Activated CD8-positive, alpha-beta T cell treated with anti-CD3 and anti-CD28 coated beads for 36 hours (primary cell): ENCODE results near the gene GSTP1. TPM values are rescaled to one million over a fixed set of nuclear protein-coding genes. Genes with fewer than 3 reads are reported as not detected.
"Not testable (repeated sequence)": the region's sequence is repeated elsewhere in the genome, so short reads cannot be mapped to it uniquely, and the experiment has no call there.

Source experiments
- ATAC-seq: fragments of 200-7000 bp; cut with Tn5 transposase; one replicate; pipeline ENCODE4 v1.10.0; 2021; ENCODE audit warnings: mild to moderate bottlenecking, moderate library complexity
- CTCF ChIA-PET: fragments of 350-600 bp; sonication (Branson Sonifier 250); formaldehyde crosslinking; loops from one replicate; lab custom pipeline; 2021; ENCODE audit warnings: antibody characterized with exemption; lab: Charles Lee
- POLR2A ChIA-PET: fragments of 350-600 bp; sonication (Branson Sonifier 250); formaldehyde crosslinking; loops from one replicate; lab custom pipeline; 2021; ENCODE audit warnings: antibody characterized with exemption; lab: Charles Lee
- DNase-seq: peaks from one replicate; pipeline ENCODE4 v3.0.0-alpha.2; 2020
- H3K27ac Mint-ChIP-seq: one replicate; pipeline ENCODE4 v1.8.0; 2021; ENCODE audit warnings: mild to moderate bottlenecking, mixed read lengths
- H3K27me3 Mint-ChIP-seq: one replicate; pipeline ENCODE4 v1.8.0; 2021; ENCODE audit warnings: mixed read lengths
- H3K36me3 Mint-ChIP-seq: one replicate; pipeline ENCODE4 v1.8.0; 2021; ENCODE audit warnings: low read depth, mixed read lengths
- H3K4me1 Mint-ChIP-seq: one replicate; pipeline ENCODE4 v1.8.0; 2021; ENCODE audit warnings: low read depth, mixed read lengths
- H3K4me3 Mint-ChIP-seq: one replicate; pipeline ENCODE4 v1.8.0; 2021; ENCODE audit warnings: mild to moderate bottlenecking, moderate library complexity, mixed read lengths
- H3K9me3 Mint-ChIP-seq: one replicate; pipeline ENCODE4 v1.8.0; 2021; ENCODE audit warnings: mixed read lengths
- intact Hi-C: fragments of 100-400 bp; cut with micrococcal nuclease; formaldehyde crosslinking; loops from one replicate; pipeline ENCODE4 v1.10.0; 2022
- total RNA-seq, 2 experiments: library from RNA; stranded (reverse); gene quantifications; one replicate each; pipeline ENCODE4 v1.2.3, GENCODE V29; 2021
- TF ChIP-seq, protein P1 (sequence below): fragments of 200-600 bp; IDR thresholded peaks from one replicate; pipeline ENCODE4 v1.8.0; 2022; ENCODE audit warnings: antibody characterized with exemption, mild to moderate bottlenecking

Gene GSTP1
- total RNA-seq, 2 experiments from 2014 or later: 467 to 472 TPM

DNA sequence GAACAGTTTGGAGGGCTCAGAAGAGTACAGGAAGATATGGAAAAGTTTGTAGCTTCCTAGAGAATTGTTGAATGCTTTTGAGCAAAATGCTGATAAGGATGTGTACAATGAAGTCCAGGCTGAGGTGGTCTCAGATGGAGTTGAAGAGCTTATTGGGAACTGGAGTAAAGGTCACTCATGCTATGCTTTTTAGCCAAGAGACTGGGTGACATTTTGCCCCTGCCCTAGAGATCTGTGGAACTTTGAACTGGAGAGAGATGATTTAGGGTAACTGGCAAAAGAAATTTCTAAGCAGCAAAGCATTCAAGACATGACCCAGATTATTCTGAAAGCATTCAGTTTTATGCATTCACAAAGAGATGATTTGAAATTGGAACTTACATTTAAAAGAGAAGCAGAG, 32.5 kb upstream of the GSTP1 start:
- no peaks in the 10 kb centered on the region for H3K9me3 Mint-ChIP-seq
- ATAC-seq (no peak), DNase-seq (no peak)
- TF ChIP-seq, protein P1, sequence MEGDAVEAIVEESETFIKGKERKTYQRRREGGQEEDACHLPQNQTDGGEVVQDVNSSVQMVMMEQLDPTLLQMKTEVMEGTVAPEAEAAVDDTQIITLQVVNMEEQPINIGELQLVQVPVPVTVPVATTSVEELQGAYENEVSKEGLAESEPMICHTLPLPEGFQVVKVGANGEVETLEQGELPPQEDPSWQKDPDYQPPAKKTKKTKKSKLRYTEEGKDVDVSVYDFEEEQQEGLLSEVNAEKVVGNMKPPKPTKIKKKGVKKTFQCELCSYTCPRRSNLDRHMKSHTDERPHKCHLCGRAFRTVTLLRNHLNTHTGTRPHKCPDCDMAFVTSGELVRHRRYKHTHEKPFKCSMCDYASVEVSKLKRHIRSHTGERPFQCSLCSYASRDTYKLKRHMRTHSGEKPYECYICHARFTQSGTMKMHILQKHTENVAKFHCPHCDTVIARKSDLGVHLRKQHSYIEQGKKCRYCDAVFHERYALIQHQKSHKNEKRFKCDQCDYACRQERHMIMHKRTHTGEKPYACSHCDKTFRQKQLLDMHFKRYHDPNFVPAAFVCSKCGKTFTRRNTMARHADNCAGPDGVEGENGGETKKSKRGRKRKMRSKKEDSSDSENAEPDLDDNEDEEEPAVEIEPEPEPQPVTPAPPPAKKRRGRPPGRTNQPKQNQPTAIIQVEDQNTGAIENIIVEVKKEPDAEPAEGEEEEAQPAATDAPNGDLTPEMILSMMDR: no peak
- H3K4me3 Mint-ChIP-seq: no peak overlapping the region
- intact Hi-C loops: no loop called here
- ChIA-PET POLR2A (interaction anchor here (0.6 to 1.4 kb wide), 2 partner anchors 8 to 310 kb away, joined by 3 read pairs; no protein-coding TSS in a partner anchor), CTCF (no interaction called here)
- no peak overlapping the region for H3K27ac Mint-ChIP-seq
- H3K27me3 Mint-ChIP-seq: no peaks in the 10 kb centered on the region
- no peaks in the 10 kb centered on the region for H3K36me3 Mint-ChIP-seq
- no peaks in the 10 kb centered on the region for H3K4me1 Mint-ChIP-seq

DNA sequence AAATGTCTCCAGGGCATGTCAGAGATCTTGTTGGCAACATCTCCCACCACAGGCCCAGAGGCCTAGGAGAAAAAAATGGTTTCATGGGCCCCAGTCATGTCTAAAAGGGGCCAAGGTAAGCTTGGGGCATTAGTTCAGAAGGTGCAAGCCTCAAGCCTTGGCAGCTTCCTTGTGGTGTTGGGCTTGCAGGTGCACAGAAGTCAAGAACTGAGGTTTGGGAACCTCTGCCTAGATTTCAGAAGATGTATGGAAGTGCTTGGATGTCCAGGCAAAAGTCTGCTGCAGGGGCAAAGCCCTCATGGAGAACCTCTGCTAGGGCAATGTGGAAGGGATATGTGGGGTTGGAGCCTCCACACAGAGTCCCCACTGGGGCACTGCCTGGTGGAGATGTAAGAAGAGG, 31.9 kb upstream of the GSTP1 start:
- ATAC-seq, CTCF ChIA-PET, intact Hi-C loops, H3K4me1 Mint-ChIP-seq, H3K4me3 Mint-ChIP-seq, DNase-seq, H3K9me3 Mint-ChIP-seq, H3K27ac Mint-ChIP-seq, H3K36me3 Mint-ChIP-seq, H3K27me3 Mint-ChIP-seq: not testable (repeated sequence)
- POLR2A ChIA-PET: interaction anchor here (1.4 kb wide), 1 partner anchor 9 kb away, joined by 3 read pairs; no protein-coding TSS in a partner anchor

DNA sequence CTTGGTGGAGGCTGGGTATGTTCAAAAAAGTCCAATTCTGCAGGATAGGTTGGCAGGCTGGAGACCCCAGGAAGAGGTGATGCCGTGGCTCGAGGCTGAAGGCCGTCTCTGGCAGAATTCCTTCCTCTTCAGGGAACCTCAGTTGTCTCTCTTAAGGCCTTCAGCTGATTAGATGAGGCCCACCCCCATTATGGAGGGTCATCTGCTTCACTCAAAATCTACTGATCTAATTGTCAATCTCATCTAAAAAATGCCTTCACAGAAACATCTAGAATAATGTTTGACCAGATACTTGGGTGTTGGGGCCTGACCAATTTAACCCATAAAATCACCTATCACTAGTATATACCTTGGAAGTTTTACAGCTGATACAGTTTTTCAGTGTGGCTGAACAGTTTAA, 27.4 kb upstream of the GSTP1 start:
- H3K36me3 Mint-ChIP-seq: no peaks in the 10 kb centered on the region
- no peak for ATAC-seq
- H3K27ac Mint-ChIP-seq: no peak overlapping the region
- intact Hi-C loops: no loop called here
- no peaks in the 10 kb centered on the region for H3K4me1 Mint-ChIP-seq
- CTCF ChIA-PET: no interaction called here
- no peak for DNase-seq
- no peaks in the 10 kb centered on the region for H3K9me3 Mint-ChIP-seq
- peaks cover 1% of the 10 kb centered on the region for H3K27me3 Mint-ChIP-seq
- POLR2A ChIA-PET: no interaction called here
- H3K4me3 Mint-ChIP-seq: no peak overlapping the region
- TF ChIP-seq, protein P1: no peak

DNA sequence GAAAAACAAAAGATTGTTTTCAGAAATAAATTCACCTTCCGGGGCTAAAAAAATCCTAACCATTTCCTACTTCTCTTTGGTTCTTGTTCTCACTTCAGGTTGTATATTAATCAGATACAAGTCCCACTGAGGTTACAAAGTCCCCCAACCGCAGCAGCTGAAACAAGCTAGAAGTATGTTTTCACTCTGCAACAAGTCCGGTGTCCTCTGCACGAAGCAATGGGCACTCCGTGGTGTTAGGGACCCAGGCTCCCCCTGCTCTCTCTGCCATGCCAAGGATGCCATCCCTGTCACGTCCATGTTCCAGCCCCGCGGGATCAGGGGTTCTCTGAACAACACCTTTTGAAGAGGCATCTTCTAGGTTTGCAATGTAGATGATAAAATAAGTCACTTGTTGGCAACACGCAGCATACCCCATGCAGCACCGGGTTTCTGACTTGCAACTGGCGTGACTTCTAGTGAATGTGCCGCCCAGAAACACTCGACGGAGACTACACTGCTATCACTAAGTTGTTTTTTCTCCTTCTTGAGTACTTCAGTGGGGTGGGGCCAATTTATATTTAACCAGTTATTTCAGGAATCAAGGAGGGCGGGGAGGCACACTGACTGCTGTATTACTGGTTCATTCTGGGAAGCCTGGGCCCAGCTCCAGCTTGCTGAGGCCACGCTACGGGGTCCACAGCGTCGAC, 25.4 kb upstream of the GSTP1 start:
- TF ChIP-seq, protein P1: no peak
- no peak for ATAC-seq
- H3K4me1 Mint-ChIP-seq: peaks cover 8% of the 10 kb centered on the region
- no peak for DNase-seq
- no peak overlapping the region for H3K4me3 Mint-ChIP-seq
- no peaks in the 10 kb centered on the region for H3K9me3 Mint-ChIP-seq
- no peaks in the 10 kb centered on the region for H3K36me3 Mint-ChIP-seq
- POLR2A ChIA-PET: no interaction called here
- CTCF ChIA-PET: no interaction called here
- H3K27me3 Mint-ChIP-seq: peaks cover 1% of the 10 kb centered on the region
- H3K27ac Mint-ChIP-seq: no peak overlapping the region
- intact Hi-C loops: no loop called here

DNA sequence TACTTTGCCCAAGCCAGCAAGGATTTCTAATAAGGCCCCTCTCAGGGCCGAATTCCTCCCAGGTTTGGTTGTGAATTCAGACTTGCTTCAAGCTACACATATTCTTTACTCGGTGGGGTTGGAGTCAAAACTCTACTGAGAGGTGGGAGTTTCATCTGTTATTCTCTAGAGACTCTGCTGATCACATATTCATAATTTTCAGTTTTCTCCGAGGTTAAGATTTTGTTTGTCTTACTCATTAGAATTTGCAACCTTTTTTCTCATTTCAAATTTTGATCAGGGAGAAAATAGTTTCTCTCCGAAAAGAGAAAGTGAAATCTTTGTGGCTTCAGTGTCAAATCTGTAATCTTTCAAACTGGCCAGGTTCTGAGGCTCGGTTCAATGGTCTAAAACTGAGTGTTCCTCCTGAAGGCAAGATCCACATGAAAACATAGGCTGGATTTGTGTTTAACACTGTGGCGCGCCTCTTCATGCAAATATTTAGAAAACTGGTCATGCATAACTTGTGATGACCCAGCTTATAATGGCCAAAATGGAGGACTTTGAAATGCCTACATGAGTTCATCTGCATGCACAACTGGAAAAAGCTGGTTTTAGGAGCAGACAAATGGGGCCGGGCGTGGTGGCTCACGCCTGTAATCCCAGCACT, 21.5 kb upstream of the GSTP1 start:
- TF ChIP-seq, protein P1: no peak
- ATAC-seq (peak; percentile 20), DNase-seq (no peak)
- Mint-ChIP-seq H3K27ac (no peak overlapping the region), H3K9me3 (no peaks in the 10 kb centered on the region), H3K36me3 (no peaks in the 10 kb centered on the region), H3K4me3 (no peak overlapping the region), H3K4me1 (peaks cover 8% of the 10 kb centered on the region), H3K27me3 (peaks cover 1% of the 10 kb centered on the region)
- intact Hi-C loops: no loop called here
- ChIA-PET CTCF (no interaction called here), POLR2A (interaction anchor here (0.9 kb wide), 1 partner anchor 21 kb away, joined by 4 read pairs; no protein-coding TSS in a partner anchor)
